H9 (cell line): ENCODE data around the gene GALNT10. TPM values are rescaled to one million over a fixed set of nuclear protein-coding genes. Genes with fewer than 3 reads are reported as not detected.

Source experiments
- DNase-seq: peaks from one replicate; pipeline ENCODE4 v3.0.0-alpha.2; 2017
- H2AFZ ChIP-seq: one replicate; pipeline ENCODE4 v1.6.1; 2013; ENCODE audit warnings: mild to moderate bottlenecking, low read length, control low read depth, moderate library complexity
- H2AK5ac ChIP-seq: 2 replicates; pipeline ENCODE4 v1.6.1; 2013; ENCODE audit warnings: low read length, control low read depth, mixed read lengths; ENCODE audit not compliant: insufficient read length
- H2BK120ac ChIP-seq: one replicate; pipeline ENCODE4 v1.6.1; 2013; ENCODE audit warnings: low read depth, mild to moderate bottlenecking, low read length, control low read depth, inconsistent platforms; ENCODE audit not compliant: poor library complexity, severe bottlenecking
- H2BK12ac ChIP-seq: 2 replicates; pipeline ENCODE4 v1.6.1; 2013; ENCODE audit warnings: low read length, control low read depth, mixed read lengths, low read depth; ENCODE audit not compliant: insufficient read length
- H2BK15ac ChIP-seq: 2 replicates; pipeline ENCODE4 v1.6.1; 2013; ENCODE audit warnings: low read depth, low read length, control low read depth
- H2BK20ac ChIP-seq: one replicate; pipeline ENCODE4 v1.6.1; 2013; ENCODE audit warnings: low read depth, mild to moderate bottlenecking, low read length, control low read depth, inconsistent platforms; ENCODE audit not compliant: poor library complexity, severe bottlenecking
- H2BK5ac ChIP-seq: 2 replicates; pipeline ENCODE4 v1.6.1; 2013; ENCODE audit warnings: low read length, control low read depth, mixed read lengths; ENCODE audit not compliant: insufficient read length
- H3K14ac ChIP-seq: 2 replicates; pipeline ENCODE4 v1.6.1; 2013; ENCODE audit warnings: low read length, control low read depth; ENCODE audit not compliant: insufficient read depth
- H3K18ac ChIP-seq: 2 replicates; pipeline ENCODE4 v1.6.1; 2013; ENCODE audit warnings: low read depth, mild to moderate bottlenecking, mixed read lengths, low read length, control low read depth; ENCODE audit not compliant: insufficient read length
- H3K23ac ChIP-seq: 2 replicates; pipeline ENCODE4 v1.6.1; 2013; ENCODE audit warnings: low read length, control low read depth, mixed read lengths, low read depth; ENCODE audit not compliant: insufficient read length
- H3K23me2 ChIP-seq: 2 replicates; pipeline ENCODE4 v1.6.1; 2013; ENCODE audit warnings: low read depth, mild to moderate bottlenecking, mixed read lengths, low read length, control low read depth; ENCODE audit not compliant: insufficient read length, poor library complexity, severe bottlenecking
- H3K27ac ChIP-seq: 2 replicates; pipeline ENCODE4 v1.5.1; 2013; ENCODE audit warnings: low read length, control low read depth, mixed read lengths, low read depth; ENCODE audit not compliant: insufficient read length
- H3K27me3 ChIP-seq: 2 replicates; pipeline ENCODE4 v1.6.1; 2013; ENCODE audit warnings: low read length, control low read depth, inconsistent platforms; ENCODE audit not compliant: insufficient read depth
- H3K4ac ChIP-seq: 2 replicates; pipeline ENCODE4 v1.6.1; 2013; ENCODE audit warnings: low read depth, mild to moderate bottlenecking, control low read depth, inconsistent platforms, low read length, moderate library complexity
- H3K4me1 ChIP-seq: 2 replicates; pipeline ENCODE4 v1.6.1; 2013; ENCODE audit warnings: low read length, control low read depth, inconsistent platforms; ENCODE audit not compliant: insufficient read depth
- H3K4me2 ChIP-seq: 2 replicates; pipeline ENCODE4 v1.6.1; 2013; ENCODE audit warnings: low read length, control low read depth, mixed read lengths; ENCODE audit not compliant: insufficient read length, insufficient read depth
- H3K56ac ChIP-seq: 2 replicates; pipeline ENCODE4 v1.6.1; 2013; ENCODE audit warnings: low read depth, mild to moderate bottlenecking, mixed read lengths, low read length, control low read depth; ENCODE audit not compliant: insufficient read length
- H3K79me1 ChIP-seq: 2 replicates; pipeline ENCODE4 v1.6.1; 2013; ENCODE audit warnings: low read depth, mild to moderate bottlenecking, moderate library complexity, low read length, control low read depth, inconsistent platforms; ENCODE audit not compliant: insufficient read depth, poor library complexity, severe bottlenecking
- H3K79me2 ChIP-seq: 2 replicates; pipeline ENCODE4 v1.6.1; 2013; ENCODE audit warnings: low read length, control low read depth, inconsistent platforms; ENCODE audit not compliant: insufficient read depth
- H3K9ac ChIP-seq: 2 replicates; pipeline ENCODE4 v1.6.1; 2013; ENCODE audit warnings: low read length, control low read depth, mixed read lengths; ENCODE audit not compliant: insufficient read length; ENCODE audit errors: extremely low read depth
- H3K9me3 ChIP-seq: one replicate; pipeline ENCODE4 v1.6.1; 2013; ENCODE audit warnings: low read depth, low read length, inconsistent platforms; ENCODE audit not compliant: control insufficient read depth
- H3T11ph ChIP-seq: one replicate; pipeline ENCODE4 v1.6.1; 2013; ENCODE audit warnings: mild to moderate bottlenecking, low read length, control low read depth, inconsistent platforms
- H4K20me1 ChIP-seq: one replicate; pipeline ENCODE4 v1.6.1; 2013; ENCODE audit not compliant: control insufficient read depth, insufficient read length, insufficient read depth
- H4K5ac ChIP-seq: 2 replicates; pipeline ENCODE4 v1.6.1; 2013; ENCODE audit warnings: low read depth, mild to moderate bottlenecking, mixed read lengths, low read length, control low read depth; ENCODE audit not compliant: insufficient read length
- H4K8ac ChIP-seq: replicated peaks from 2 replicates; pipeline ENCODE4 v1.6.1; 2013; ENCODE audit warnings: low read length, control low read depth, mixed read lengths, low read depth; ENCODE audit not compliant: insufficient read length
- H4K91ac ChIP-seq: 2 replicates; pipeline ENCODE4 v1.6.1; 2013; ENCODE audit warnings: low read depth, mild to moderate bottlenecking, moderate library complexity, mixed read lengths, low read length, control low read depth; ENCODE audit not compliant: insufficient read length
- H3K27ac Mint-ChIP-seq, 3 experiments: 2 replicates in 2 of 3; 3 replicates in 1 of 3; pipeline ENCODE4 v1.8.0; 2020 to 2021; ENCODE audit warnings: mixed read lengths in 3 of 3, mild to moderate bottlenecking in 1 of 3, moderate library complexity in 1 of 3
- H3K27me3 Mint-ChIP-seq: 2 replicates; pipeline ENCODE4 v1.8.0; 2021; ENCODE audit warnings: low read depth, mild to moderate bottlenecking, moderate library complexity, mixed read lengths
- H3K36me3 Mint-ChIP-seq, 3 experiments: 2 replicates in 2 of 3; 3 replicates in 1 of 3; pipeline ENCODE4 v1.8.0; 2020 to 2021; ENCODE audit warnings: low read depth in 3 of 3, mixed read lengths in 3 of 3; ENCODE audit not compliant: insufficient read depth in 1 of 3
- H3K4me1 Mint-ChIP-seq, 2 experiments: 2 replicates each; pipeline ENCODE4 v1.8.0; 2020; ENCODE audit warnings: mixed read lengths in 2 of 2
- H3K4me3 Mint-ChIP-seq, 2 experiments: 2 replicates in 1 of 2; 3 replicates in 1 of 2; pipeline ENCODE4 v1.8.0; 2020 to 2021; ENCODE audit warnings: mild to moderate bottlenecking in 2 of 2, mixed read lengths in 2 of 2, moderate library complexity in 1 of 2
- H3K9me3 Mint-ChIP-seq, 2 experiments: 2 replicates in 1 of 2; 3 replicates in 1 of 2; pipeline ENCODE4 v1.8.0; 2020; ENCODE audit warnings: mild to moderate bottlenecking in 2 of 2, mixed read lengths in 2 of 2, moderate library complexity in 1 of 2
- WGBS: extraction: QIAGEN DNeasy Blood & Tissue Kit; methylation state at CpG from one replicate; pipeline ENCODE4 v1.1.7; 2013; ENCODE audit warnings: missing lambda C conversion rate, low lambda C conversion rate, mixed read lengths; ENCODE audit not compliant: insufficient read length; ENCODE audit errors: extremely low coverage; 5-methylcytosine and 5-hydroxymethylcytosine counted together
- total RNA-seq: library from RNA; stranded (reverse); gene quantifications from 2 replicates; pipeline ENCODE4 v1.2.1, GENCODE V29; 2021
- TF ChIP-seq, protein P1 (sequence below): fragments of 200-600 bp; sonication (generic); conservative IDR thresholded peaks from 3 replicates; pipeline ENCODE4 v1.8.0; 2021; ENCODE audit warnings: antibody characterized with exemption, mild to moderate bottlenecking

Gene GALNT10
- total RNA-seq, 1 experiment from 2014 or later = 15.4 TPM

DNA sequence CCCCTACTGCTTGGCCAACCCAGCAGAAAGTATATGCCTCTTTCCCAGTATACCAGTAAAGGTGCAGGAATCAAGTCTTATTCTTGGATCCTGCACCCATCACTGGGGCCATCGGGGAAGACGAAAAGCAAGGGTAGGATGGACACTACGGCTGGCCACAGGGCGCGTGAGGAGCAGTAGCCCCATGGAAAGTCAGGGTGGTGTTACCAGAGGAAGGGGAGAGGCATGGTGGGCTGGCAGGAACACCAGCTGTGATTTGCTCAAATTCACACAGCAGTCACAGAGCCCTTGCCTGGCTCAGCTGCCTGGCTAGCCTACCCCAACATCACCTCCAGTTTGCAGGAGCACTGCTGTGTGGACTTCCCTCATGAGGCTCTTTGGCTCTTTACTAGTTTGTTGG is 220.8 kb downstream of the GALNT10 start:
- Histone ChIP-seq H3K9me3 (no peaks in the 10 kb centered on the region), H3K4me1 (no peaks in the 10 kb centered on the region), H4K91ac (no peak overlapping the region), H3K23ac (no peak overlapping the region), H3K18ac (no peak overlapping the region), H3K79me2 (no peaks in the 10 kb centered on the region), H3K27ac (no peak overlapping the region), H2BK120ac (no peak overlapping the region), H2BK20ac (no peak overlapping the region), H3K4ac (no peak overlapping the region), H4K5ac (no peak overlapping the region), H3K79me1 (no peaks in the 10 kb centered on the region), H3K23me2 (no peaks in the 10 kb centered on the region), H2BK5ac (no peak overlapping the region), H2BK15ac (no peak overlapping the region), H3T11ph (no peak overlapping the region), H3K27me3 (no peaks in the 10 kb centered on the region), H2BK12ac (no peak overlapping the region), H3K14ac (no peak overlapping the region), H2AK5ac (no peak overlapping the region), H3K9ac (no peak overlapping the region), H4K8ac (no peak overlapping the region), H2AFZ (no peak overlapping the region), H3K4me2 (no peak overlapping the region), H4K20me1 (no peaks in the 10 kb centered on the region), H3K56ac (no peak overlapping the region)
- Mint-ChIP-seq H3K4me3 (no peak overlapping the region), H3K27me3 (no peaks in the 10 kb centered on the region), H3K4me1 (no peaks in the 10 kb centered on the region), H3K27ac (no peak overlapping the region; a peak in 1 of 7 replicates), H3K9me3 (no peaks in the 10 kb centered on the region), H3K36me3 (no peaks in the 10 kb centered on the region; a peak in 2 of 7 replicates)
- TF ChIP-seq, protein P1, sequence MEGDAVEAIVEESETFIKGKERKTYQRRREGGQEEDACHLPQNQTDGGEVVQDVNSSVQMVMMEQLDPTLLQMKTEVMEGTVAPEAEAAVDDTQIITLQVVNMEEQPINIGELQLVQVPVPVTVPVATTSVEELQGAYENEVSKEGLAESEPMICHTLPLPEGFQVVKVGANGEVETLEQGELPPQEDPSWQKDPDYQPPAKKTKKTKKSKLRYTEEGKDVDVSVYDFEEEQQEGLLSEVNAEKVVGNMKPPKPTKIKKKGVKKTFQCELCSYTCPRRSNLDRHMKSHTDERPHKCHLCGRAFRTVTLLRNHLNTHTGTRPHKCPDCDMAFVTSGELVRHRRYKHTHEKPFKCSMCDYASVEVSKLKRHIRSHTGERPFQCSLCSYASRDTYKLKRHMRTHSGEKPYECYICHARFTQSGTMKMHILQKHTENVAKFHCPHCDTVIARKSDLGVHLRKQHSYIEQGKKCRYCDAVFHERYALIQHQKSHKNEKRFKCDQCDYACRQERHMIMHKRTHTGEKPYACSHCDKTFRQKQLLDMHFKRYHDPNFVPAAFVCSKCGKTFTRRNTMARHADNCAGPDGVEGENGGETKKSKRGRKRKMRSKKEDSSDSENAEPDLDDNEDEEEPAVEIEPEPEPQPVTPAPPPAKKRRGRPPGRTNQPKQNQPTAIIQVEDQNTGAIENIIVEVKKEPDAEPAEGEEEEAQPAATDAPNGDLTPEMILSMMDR = no peak
- no CpG with 5 or more reads among the region's 5 CpGs for WGBS
- DNase-seq = no peak
